SK-N-MC (cell line): ENCODE results near the gene JUP.

Experiments
- EZH2 ChIP-seq: fragments of 200-600 bp; sonication (generic); IDR thresholded peaks from one replicate; pipeline ENCODE4 v1.6.1; 2017; ENCODE audit warnings: antibody characterized with exemption
- POLR2AphosphoS5 ChIP-seq: IDR thresholded peaks from 2 replicates; pipeline ENCODE4 v1.6.1; 2012; ENCODE audit warnings: mild to moderate bottlenecking, low read depth, low read length, borderline replicate concordance

DNA sequence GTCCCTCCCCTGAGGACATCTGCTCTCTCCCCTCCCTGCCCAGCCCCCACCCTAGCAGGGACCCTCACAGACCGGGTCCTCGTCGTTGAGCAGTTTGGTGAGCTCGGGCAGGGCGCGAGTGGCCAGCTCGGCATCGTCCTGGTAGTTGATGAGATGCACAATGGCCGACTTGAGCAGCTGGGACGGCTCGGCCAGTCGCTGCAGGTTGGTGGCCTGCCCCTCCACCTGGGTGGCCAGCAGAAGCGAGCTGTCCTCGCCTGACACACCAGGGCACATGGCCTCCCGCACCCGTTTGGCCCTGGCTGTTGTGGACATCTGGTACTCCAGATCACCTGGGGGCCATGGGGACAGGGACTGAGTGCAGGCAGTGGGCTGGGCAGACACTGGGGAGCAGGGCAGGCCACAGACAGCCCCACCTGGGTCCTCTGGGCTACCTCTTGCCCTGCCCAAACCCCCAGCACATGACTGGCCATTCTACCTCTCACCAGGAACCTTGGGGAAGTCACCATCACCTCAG is 17.1 kb downstream of the JUP start:
- TF ChIP-seq POLR2AphosphoS5 (no peak), EZH2 (no peak)
